HG02588 (cell line): ENCODE measurements around the gene KCNJ10.

ENCODE experiments used
- ATAC-seq: cut with Tn5 transposase; IDR thresholded peaks from one replicate; pipeline ENCODE4 v1.9.1; 2021; ENCODE audit warnings: mild to moderate bottlenecking, moderate library complexity; ENCODE audit not compliant: unreplicated experiment

The KCNJ10 gene

GRCh38 chr1:160084771-160085321, 14.9 kb upstream of the KCNJ10 start:
- no peak for ATAC-seq

GRCh38 chr1:160083968-160084770, 14.2 kb upstream of the KCNJ10 start:
- peak; percentile 55 for ATAC-seq

GRCh38 chr1:160082926-160083325, 13.0 kb upstream of the KCNJ10 start:
- ATAC-seq, result no peak

GRCh38 chr1:160082487-160082886, 12.5 kb upstream of the KCNJ10 start:
- no peak for ATAC-seq

- no peak for ATAC-seq
Measured at GRCh38 chr1:160081261-160081936, 11.4 kb upstream of the KCNJ10 start, which contains the start of gene KCNJ9. TSS of gene KCNJ9 (plus strand) at chr1:160081538. CDS start at chr1:160084031, 2,493 bp downstream.

GRCh38 chr1:160080381-160081100, 10.6 kb upstream of the KCNJ10 start:
- ATAC-seq, result no peak

GRCh38 chr1:160079448-160079847, 9.5 kb upstream of the KCNJ10 start:
- ATAC-seq, result no peak

- peak; percentile 72 for ATAC-seq
Measured at GRCh38 chr1:160078512-160079195, 8.7 kb upstream of the KCNJ10 start.

GRCh38 chr1:160077486-160077885, 7.5 kb upstream of the KCNJ10 start:
- ATAC-seq, result no peak

GRCh38 chr1:160076295-160076694, 6.3 kb upstream of the KCNJ10 start:
- no peak for ATAC-seq

GRCh38 chr1:160075836-160076235, 5.9 kb upstream of the KCNJ10 start:
- ATAC-seq, result no peak

GRCh38 chr1:160074865-160075264, 4.9 kb upstream of the KCNJ10 start:
- ATAC-seq, result no peak

GRCh38 chr1:160071289-160071688, 1.3 kb upstream of the KCNJ10 start:
- no peak for ATAC-seq

GRCh38 chr1:160070243-160071163, 543 bp upstream of the KCNJ10 start:
- no peak for ATAC-seq

- no peak for ATAC-seq
Measured at GRCh38 chr1:160068225-160068624, 1.7 kb downstream of the KCNJ10 start.

GRCh38 chr1:160066829-160067745, 2.9 kb downstream of the KCNJ10 start:
- no peak for ATAC-seq

- ATAC-seq, result no peak
Measured at GRCh38 chr1:160064746-160065145, 5.2 kb downstream of the KCNJ10 start.

GRCh38 chr1:160064164-160064563, 5.8 kb downstream of the KCNJ10 start:
- no peak for ATAC-seq

- no peak for ATAC-seq
Measured at GRCh38 chr1:160063176-160063575, 6.8 kb downstream of the KCNJ10 start.
